H1 (cell line): ENCODE data around the gene DPT. TPM values are rescaled to one million over a fixed set of nuclear protein-coding genes. Genes with fewer than 3 reads are reported as not detected.
A peak's percentile ranks its signal among the peaks of the same experiment; 100 is the strongest.

Experiments used
- CTCF ChIA-PET: fragments of 300-600 bp; sonication (Branson Sonifier 250); formaldehyde crosslinking; loops from one replicate; lab custom pipeline; 2021; ENCODE audit not compliant: partially characterized antibody; lab: Charles Lee
- POLR2A ChIA-PET: fragments of 300-600 bp; sonication (Branson Sonifier 250); formaldehyde crosslinking; loops from one replicate; lab custom pipeline; 2021; ENCODE audit warnings: inconsistent platforms; ENCODE audit not compliant: partially characterized antibody; lab: Charles Lee
- DNase-seq, 2 experiments: peaks; one replicate each; pipeline versions ENCODE4 v3.0.0 to v3.0.0-alpha.2; 2010 to 2022; ENCODE audit warnings: low spot score in 2 of 2, low read depth in 1 of 2, mixed read lengths in 1 of 2
- FAIRE-seq: peaks from 2 replicates; lab custom pipeline; 2011; peaks lifted over from hg19 to GRCh38; lab: Jason Lieb, UNC
- H2AFZ ChIP-seq: 2 replicates; pipeline ENCODE4 v1.8.1; 2012; ENCODE audit warnings: low read length, inconsistent platforms
- H2AK5ac ChIP-seq: 2 replicates; pipeline ENCODE4 v1.6.1; 2013; ENCODE audit warnings: low read depth, low read length
- H2BK120ac ChIP-seq: replicated peaks from 2 replicates; pipeline ENCODE3; 2013; ENCODE audit warnings: low read depth, low read length, inconsistent platforms
- H2BK12ac ChIP-seq: 2 replicates; pipeline ENCODE4 v1.6.1; 2013; ENCODE audit warnings: low read depth, low read length
- H2BK15ac ChIP-seq: 2 replicates; pipeline ENCODE4 v1.6.1; 2013; ENCODE audit warnings: low read length
- H2BK20ac ChIP-seq: 2 replicates; pipeline ENCODE4 v1.6.1; 2013; ENCODE audit warnings: low read length
- H2BK5ac ChIP-seq: 2 replicates; pipeline ENCODE4 v1.6.1; 2013; ENCODE audit warnings: low read depth, low read length
- H3K14ac ChIP-seq: 2 replicates; pipeline ENCODE4 v1.6.1; 2013; ENCODE audit warnings: inconsistent platforms; ENCODE audit not compliant: insufficient read length
- H3K18ac ChIP-seq: 2 replicates; pipeline ENCODE4 v1.6.1; 2013; ENCODE audit warnings: low read length; ENCODE audit errors: extremely low read depth
- H3K23ac ChIP-seq: 2 replicates; pipeline ENCODE4 v1.6.1; 2013; ENCODE audit warnings: inconsistent platforms; ENCODE audit not compliant: insufficient read length
- H3K23me2 ChIP-seq: 2 replicates; pipeline ENCODE4 v1.6.1; 2013; ENCODE audit warnings: low read depth, low read length
- H3K27ac ChIP-seq: 2 replicates; pipeline ENCODE4 v1.6.1; 2011; ENCODE audit warnings: low read depth, low read length, inconsistent platforms
- H3K27me3 ChIP-seq, 4 experiments: replicated peaks in 1 of 4; 1 replicate in 1 of 4; 2 replicates in 3 of 4; pipeline versions ENCODE4 v1.6.1 to v1.8.1; 2011 to 2013; ENCODE audit warnings: low read length in 3 of 4, mild to moderate bottlenecking in 3 of 4, inconsistent platforms in 2 of 4, mixed read lengths in 2 of 4, moderate library complexity in 1 of 4; ENCODE audit not compliant: control insufficient read depth in 3 of 4, insufficient read depth in 3 of 4; ENCODE audit errors: extremely low read depth in 1 of 4
- H3K36me3 ChIP-seq, 4 experiments: 2 replicates each; pipeline versions ENCODE4 v1.6.1 to v1.8.1; 2011 to 2013; ENCODE audit warnings: mild to moderate bottlenecking in 4 of 4, low read length in 3 of 4, moderate library complexity in 2 of 4, control low read depth in 1 of 4, inconsistent platforms in 1 of 4; ENCODE audit not compliant: insufficient read depth in 4 of 4, control insufficient read depth in 2 of 4
- H3K4ac ChIP-seq: replicated peaks from 2 replicates; pipeline ENCODE3; 2013; ENCODE audit warnings: low read length, low read depth, mixed read lengths, inconsistent platforms; ENCODE audit not compliant: insufficient read length
- H3K4me1 ChIP-seq, 4 experiments: replicated peaks in 1 of 4; 1 replicate in 1 of 4; 2 replicates in 3 of 4; pipeline versions ENCODE4 v1.6.1 to v1.8.1; 2011 to 2013; ENCODE audit warnings: low read length in 3 of 4, inconsistent platforms in 2 of 4, mixed read lengths in 1 of 4; ENCODE audit not compliant: insufficient read depth in 4 of 4, control insufficient read depth in 3 of 4
- H3K4me2 ChIP-seq, 2 experiments: 2 replicates each; pipeline versions ENCODE4 v1.6.1 to v1.8.1; 2011 to 2013; ENCODE audit warnings: low read depth in 2 of 2, low read length in 2 of 2, control low read depth in 1 of 2, inconsistent platforms in 1 of 2, mild to moderate bottlenecking in 1 of 2; ENCODE audit not compliant: insufficient read depth in 1 of 2
- H3K4me3 ChIP-seq, 4 experiments: fragments of 200-600, 300-600 bp in 1 of 4; sonication (generic), shearing (Covaris generic), sonication (Bioruptor Twin) in 1 of 4; 2 replicates each; pipeline versions ENCODE4 v1.5.1 to v1.8.1; 2011 to 2016; ENCODE audit warnings: low read length in 4 of 4, low read depth in 3 of 4, control low read depth in 2 of 4, inconsistent platforms in 2 of 4, mild to moderate bottlenecking in 2 of 4, mixed read lengths in 1 of 4, moderate library complexity in 1 of 4; ENCODE audit not compliant: insufficient read depth in 2 of 4; ENCODE audit errors: extremely low read depth in 1 of 4
- H3K56ac ChIP-seq: replicated peaks from 2 replicates; pipeline ENCODE3; 2013; ENCODE audit warnings: low read depth, mild to moderate bottlenecking, mixed read lengths, low read length, inconsistent platforms; ENCODE audit not compliant: insufficient read length
- H3K79me1 ChIP-seq: 2 replicates; pipeline ENCODE4 v1.6.1; 2013; ENCODE audit warnings: low read depth, low read length, control low read depth
- H3K79me2 ChIP-seq, 2 experiments: 2 replicates each; pipeline versions ENCODE4 v1.6.1 to v1.8.1; 2012 to 2013; ENCODE audit warnings: low read length in 2 of 2, mild to moderate bottlenecking in 2 of 2, inconsistent platforms in 1 of 2; ENCODE audit not compliant: insufficient read depth in 2 of 2, control insufficient read depth in 1 of 2
- H3K9ac ChIP-seq, 4 experiments: replicated peaks in 1 of 4; 1 replicate in 1 of 4; 2 replicates in 3 of 4; pipeline versions ENCODE4 v1.6.1 to v1.8.1; 2011 to 2013; ENCODE audit warnings: low read depth in 3 of 4, low read length in 3 of 4, control low read depth in 2 of 4, mild to moderate bottlenecking in 2 of 4, moderate library complexity in 2 of 4, inconsistent platforms in 1 of 4; ENCODE audit errors: extremely low read depth in 1 of 4
- H3K9me3 ChIP-seq, 2 experiments: 2 replicates each; pipeline versions ENCODE4 v1.6.1 to v1.8.1; 2012 to 2013; ENCODE audit warnings: mild to moderate bottlenecking in 2 of 2, moderate library complexity in 2 of 2, control low read depth in 1 of 2, inconsistent platforms in 1 of 2, low read depth in 1 of 2, low read length in 1 of 2, mixed read lengths in 1 of 2; ENCODE audit not compliant: insufficient read depth in 2 of 2
- H4K20me1 ChIP-seq, 2 experiments: replicated peaks in 1 of 2; 2 replicates each; pipeline versions ENCODE3 to v1.8.1; 2011 to 2013; ENCODE audit warnings: inconsistent platforms in 2 of 2, low read length in 2 of 2, mild to moderate bottlenecking in 1 of 2; ENCODE audit not compliant: insufficient read depth in 2 of 2, control insufficient read depth in 1 of 2
- H4K5ac ChIP-seq: 2 replicates; pipeline ENCODE4 v1.6.1; 2013; ENCODE audit warnings: low read length, low read depth, mixed read lengths, inconsistent platforms; ENCODE audit not compliant: insufficient read length
- H4K8ac ChIP-seq: 2 replicates; pipeline ENCODE4 v1.8.0; 2013; ENCODE audit warnings: mild to moderate bottlenecking, moderate library complexity, low read length, inconsistent platforms; ENCODE audit not compliant: insufficient read depth; ENCODE audit errors: extremely low read depth
- H4K91ac ChIP-seq: replicated peaks from 2 replicates; pipeline ENCODE3; 2013; ENCODE audit warnings: low read length, mixed read lengths, inconsistent platforms; ENCODE audit not compliant: insufficient read length
- MAFK ChIP-seq: IDR thresholded peaks from 2 replicates; pipeline ENCODE4 v1.6.1; 2012; ENCODE audit warnings: low read depth, mild to moderate bottlenecking, improper control_type of control experiment, low read length
- NRF1 ChIP-seq: IDR thresholded peaks from 2 replicates; pipeline ENCODE4 v1.6.1; 2011; ENCODE audit warnings: mild to moderate bottlenecking, low read depth, low read length, improper control_type of control experiment
- RAD21 ChIP-seq, 2 experiments: IDR thresholded peaks in 1 of 2; conservative IDR thresholded peaks in 1 of 2; 2 replicates each; pipeline ENCODE4 v1.6.1; 2011; ENCODE audit warnings: low read depth in 2 of 2, low read length in 2 of 2, improper control_type of control experiment in 1 of 2, inconsistent platforms in 1 of 2, mild to moderate bottlenecking in 1 of 2, moderate library complexity in 1 of 2
- WGBS, 2 experiments: shearing (Covaris generic) in 1 of 2; methylation state at CpG; one replicate each; pipeline versions ENCODE4 v1.1.6 to v1.1.7; 2013 to 2015; ENCODE audit warnings: low lambda C conversion rate in 2 of 2, mixed read lengths in 2 of 2, inconsistent platforms in 1 of 2, low coverage in 1 of 2, missing lambda C conversion rate in 1 of 2; ENCODE audit not compliant: insufficient replicate concordance in 2 of 2, insufficient coverage in 1 of 2, insufficient read length in 1 of 2; ENCODE audit errors: extremely low coverage in 1 of 2, missing lambda C conversion rate in 1 of 2; 5-methylcytosine and 5-hydroxymethylcytosine counted together
- polyA plus RNA-seq, 7 experiments: library from polyadenylated mRNA; depleted of rRNA in 3 of 7; stranded (reverse) in 5 of 7; unstranded in 2 of 7; fragments of >200 nt in 5 of 7; fragments of 200-250 nt in 2 of 7; gene quantifications; 1 replicate in 5 of 7; 2 replicates in 1 of 7; 4 replicates in 1 of 7; pipeline versions ENCODE4 v1.2.1 to v1.2.3, GENCODE V29; 2011 to 2013; ENCODE audit warnings: missing spikeins in 2 of 7, mixed read lengths in 2 of 7
- total RNA-seq: library from RNA; stranded (reverse); fragmentation: NEBNext Ultra II Directional; extraction: Animal tissue kit (Norgen Biotek cat#: 25700); gene quantifications from 2 replicates; pipeline ENCODE4 v1.2.1, GENCODE V29; 2021

DPT gene
- total and polyA plus RNA-seq, 2 of the 8 experiments (the other 6 are each of a cell fraction or from before 2014, with no cell fraction given): not detected

DNA sequence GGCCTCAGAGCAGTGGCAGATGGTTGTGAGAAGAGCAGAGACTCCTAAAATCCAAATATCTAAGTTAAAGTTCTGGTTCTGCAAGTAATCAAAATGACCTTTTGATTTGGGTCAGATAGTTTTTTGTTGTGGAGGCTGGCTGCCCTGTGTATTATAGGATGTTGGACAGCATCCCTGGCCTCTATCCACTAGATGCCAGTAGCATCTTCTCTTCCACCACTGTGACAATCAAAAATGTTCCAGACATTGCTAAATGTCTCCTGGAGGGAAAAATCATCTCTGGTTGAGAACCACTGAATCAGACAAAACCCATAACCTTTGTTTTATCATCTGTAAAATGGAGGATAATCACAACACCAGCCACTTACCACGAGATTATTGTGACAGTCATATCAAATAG lies 5.9 kb upstream of the DPT start:
- FAIRE-seq: no peak
- H3K4me1 ChIP-seq: no peaks in the 10 kb centered on the region
- no peak overlapping the region for H3K4me2 ChIP-seq
- no peak overlapping the region for H3K4me3 ChIP-seq
- H3K23me2 ChIP-seq: no peaks in the 10 kb centered on the region; the same call in 1 of the 2 replicates
- TF ChIP-seq MAFK: no peak
- peak; percentile 23 to 28; a peak in 3 of 4 replicates for TF ChIP-seq RAD21 (IDR thresholded peaks at IDR 0.05 in 1 of 2, conservative IDR thresholded peaks at IDR 0.05 in 1 of 2; ENCODE audit: low read depth in 2 of 2, low read length in 2 of 2)
- no peak for TF ChIP-seq NRF1
- TF ChIP-seq, all 59 proteins: peak for 1
- ChIA-PET POLR2A (no interaction called here), CTCF (interaction anchor here (1.0 to 1.7 kb wide), 2 partner anchors 97 to 374 kb away, joined by 3 to 5 read pairs; no protein-coding TSS in a partner anchor)
- no peak overlapping the region for H3K18ac ChIP-seq
- no peak overlapping the region for H2AFZ ChIP-seq
- H4K91ac ChIP-seq: no peak overlapping the region
- H3K79me2 ChIP-seq: no peaks in the 10 kb centered on the region
- WGBS, 2 experiments: 71% methylated on average over 1 of the region's 1 CpG; no CpG with 5 or more reads in 1 of the 2 experiments
- no peak overlapping the region for H2BK12ac ChIP-seq
- H2AK5ac ChIP-seq: no peak overlapping the region
- H3K79me1 ChIP-seq: no peaks in the 10 kb centered on the region
- H3K14ac ChIP-seq: no peak overlapping the region
- H2BK15ac ChIP-seq: no peak overlapping the region
- no peaks in the 10 kb centered on the region for H4K20me1 ChIP-seq
- H3K56ac ChIP-seq: no peak overlapping the region
- no peak for DNase-seq
- H3K23ac ChIP-seq: no peak overlapping the region
- H3K9ac ChIP-seq: no peak overlapping the region
- H4K8ac ChIP-seq: no peak overlapping the region
- no peak overlapping the region for H2BK5ac ChIP-seq
- no peaks in the 10 kb centered on the region for H3K9me3 ChIP-seq
- no peak overlapping the region for H2BK20ac ChIP-seq
- no peaks in the 10 kb centered on the region for H3K27me3 ChIP-seq
- no peak overlapping the region for H3K4ac ChIP-seq
- H4K5ac ChIP-seq: no peak overlapping the region
- no peak overlapping the region for H2BK120ac ChIP-seq
- H3K36me3 ChIP-seq: no peaks in the 10 kb centered on the region
- H3K27ac ChIP-seq: no peak overlapping the region
